HCT116 (cell line): ENCODE data around the gene NAV1. TPM values are rescaled to one million over a fixed set of nuclear protein-coding genes. Genes with fewer than 3 reads are reported as not detected.

ENCODE experiments used
- ATAC-seq: fragments of 200-7000 bp; cut with Tn5 transposase; 2 replicates; pipeline ENCODE4 v1.9.1; 2020; ENCODE audit warnings: mild to moderate bottlenecking, moderate library complexity
- BruUV-seq: library from RNA; stranded (reverse); fragments of 400-500 nt; replicated peaks from 2 replicates; lab custom pipeline; 2021; lab: Mats Ljungman, UMichigan
- CTCF ChIA-PET: fragments of 300-600 bp; sonication (Branson Sonifier 250); formaldehyde crosslinking; loops from one replicate; lab custom pipeline; 2021; ENCODE audit warnings: antibody characterized with exemption; lab: Charles Lee
- POLR2A ChIA-PET: fragments of 300-600, 350-600 bp; sonication (Branson Sonifier 250); formaldehyde crosslinking; loops from one replicate; lab custom pipeline; 2021; ENCODE audit warnings: antibody characterized with exemption; lab: Charles Lee
- RAD21 ChIA-PET, 2 experiments: fragments of 300-600 bp; sonication (Branson Sonifier 250); formaldehyde crosslinking; loops; one replicate each; lab custom pipeline; 2023; ENCODE audit warnings: low total read pairs in 2 of 2; ENCODE audit not compliant: uncharacterized antibody in 2 of 2, unreplicated experiment in 2 of 2, low non-redundant PET in 1 of 2; lab: Charles Lee
- DNase-seq: peaks from one replicate; pipeline ENCODE4 v3.0.0-alpha.2; 2010; ENCODE audit warnings: low read depth, low spot score
- H2AFZ ChIP-seq: fragments of 200-600 bp; shearing (Covaris generic), sonication (generic); 2 replicates; pipeline ENCODE4 v1.6.1; 2017; ENCODE audit warnings: low read depth, mixed run types, mixed read lengths, antibody characterized with exemption, low read length; ENCODE audit not compliant: poor library complexity, severe bottlenecking
- H3K27ac ChIP-seq: 2 replicates; pipeline ENCODE4 v1.5.1; 2012; ENCODE audit warnings: low read depth, low read length
- H3K27me3 ChIP-seq: fragments of 200-600 bp; sonication (generic); 2 replicates; pipeline ENCODE4 v1.6.1; 2016; ENCODE audit warnings: mixed run types, low read length, mixed read lengths; ENCODE audit not compliant: insufficient read depth
- H3K36me3 ChIP-seq, 2 experiments: fragments of 200-500 bp in 1 of 2; fragments of 200-600 bp in 1 of 2; sonication (Bioruptor generic) in 1 of 2; sonication (generic) in 1 of 2; 2 replicates each; pipeline versions ENCODE4 v1.5.1 to v1.6.1; 2014 to 2016; ENCODE audit warnings: low read length in 2 of 2, inconsistent platforms in 1 of 2, mixed read lengths in 1 of 2, mixed run types in 1 of 2; ENCODE audit not compliant: insufficient read depth in 2 of 2, control insufficient read depth in 1 of 2
- H3K4me1 ChIP-seq, 2 experiments: fragments of 200-600 bp in 1 of 2; sonication (generic) in 1 of 2; 2 replicates each; pipeline versions ENCODE4 v1.5.1 to v1.6.1; 2012 to 2017; ENCODE audit warnings: low read length in 2 of 2, inconsistent platforms in 1 of 2, mild to moderate bottlenecking in 1 of 2, mixed read lengths in 1 of 2, mixed run types in 1 of 2, moderate library complexity in 1 of 2; ENCODE audit not compliant: insufficient read depth in 2 of 2, control insufficient read depth in 1 of 2
- H3K4me2 ChIP-seq: fragments of 200-600 bp; sonication (generic); 2 replicates; pipeline ENCODE4 v1.6.1; 2017; ENCODE audit warnings: mixed run types, low read length, mixed read lengths
- H3K4me3 ChIP-seq, 2 experiments: fragments of 200-600 bp in 1 of 2; sonication (generic) in 1 of 2; replicated peaks in 1 of 2; 2 replicates each; pipeline ENCODE4 v1.5.1; 2011 to 2016; ENCODE audit warnings: low read length in 2 of 2, control low read depth in 1 of 2, low read depth in 1 of 2, mild to moderate bottlenecking in 1 of 2, mixed read lengths in 1 of 2, mixed run types in 1 of 2
- H3K79me2 ChIP-seq: fragments of 200-600 bp; sonication (generic); 2 replicates; pipeline ENCODE4 v1.6.1; 2017; ENCODE audit warnings: mild to moderate bottlenecking, mixed run types, low read length, moderate library complexity, mixed read lengths; ENCODE audit not compliant: insufficient read depth
- H3K9ac ChIP-seq: fragments of 200-600 bp; sonication (generic); 2 replicates; pipeline ENCODE4 v1.6.1; 2016; ENCODE audit warnings: low read length, mixed read lengths
- H3K9me2 ChIP-seq: fragments of 200-600 bp; sonication (generic), shearing (Covaris generic); 2 replicates; pipeline ENCODE4 v1.6.1; 2017; ENCODE audit warnings: mixed run types, mild to moderate bottlenecking, moderate library complexity; ENCODE audit not compliant: insufficient read depth
- H3K9me3 ChIP-seq, 2 experiments: fragments of 200-500 bp in 1 of 2; fragments of 200-600 bp in 1 of 2; sonication (Bioruptor generic) in 1 of 2; sonication (generic) in 1 of 2; 2 replicates each; pipeline ENCODE4 v1.6.1; 2014 to 2017; ENCODE audit warnings: low read length in 2 of 2, mixed read lengths in 2 of 2, inconsistent platforms in 1 of 2, low read depth in 1 of 2, mild to moderate bottlenecking in 1 of 2, mixed run types in 1 of 2, moderate library complexity in 1 of 2; ENCODE audit not compliant: control insufficient read depth in 1 of 2, insufficient read depth in 1 of 2
- H4K20me1 ChIP-seq: fragments of 200-600 bp; sonication (generic), shearing (Covaris generic); 2 replicates; pipeline ENCODE4 v1.6.1; 2017; ENCODE audit warnings: mixed run types, mild to moderate bottlenecking, moderate library complexity; ENCODE audit not compliant: insufficient read depth
- CEBPB ChIP-seq: IDR thresholded peaks from 2 replicates; pipeline ENCODE4 v1.6.1; 2012; ENCODE audit warnings: low read depth
- EGR1 ChIP-seq: IDR thresholded peaks from 2 replicates; pipeline ENCODE4 v1.6.1; 2012; ENCODE audit warnings: low read depth
- ELF1 ChIP-seq: IDR thresholded peaks from 2 replicates; pipeline ENCODE4 v1.6.1; 2012; ENCODE audit warnings: low read depth, borderline replicate concordance
- EZH2 ChIP-seq: fragments of 200-600 bp; sonication (generic); IDR thresholded peaks from 2 replicates; pipeline ENCODE4 v1.6.1; 2017; ENCODE audit warnings: antibody characterized with exemption, mixed run types
- RAD21 ChIP-seq: IDR thresholded peaks from 2 replicates; pipeline ENCODE4 v1.6.1; 2012; ENCODE audit warnings: low read depth, mild to moderate bottlenecking
- SRF ChIP-seq: IDR thresholded peaks from 2 replicates; pipeline ENCODE4 v1.6.1; 2012; ENCODE audit warnings: low read depth
- TCF7L2 ChIP-seq: IDR thresholded peaks from 2 replicates; pipeline ENCODE4 v1.7.0; 2011; ENCODE audit warnings: borderline replicate concordance, inconsistent platforms; ENCODE audit not compliant: insufficient read depth, insufficient read length; ENCODE audit errors: extremely low read depth
- YY1 ChIP-seq: IDR thresholded peaks from 2 replicates; pipeline ENCODE4 v1.6.1; 2011; ENCODE audit warnings: low read length, low read depth, moderate library complexity, mild to moderate bottlenecking; ENCODE audit not compliant: insufficient replicate concordance; ENCODE audit errors: extremely low read depth
- ZFX ChIP-seq: fragments of 450-650 bp; IDR thresholded peaks from 2 replicates; pipeline ENCODE4 v1.6.1; 2017
- ZNF274 ChIP-seq: fragments of 200-500 bp; sonication (Bioruptor generic); IDR thresholded peaks from 2 replicates; pipeline ENCODE4 v1.6.1; 2014; ENCODE audit warnings: mild to moderate bottlenecking, low read depth, low read length, inconsistent platforms
- intact Hi-C: fragments of 100-400 bp; cut with micrococcal nuclease; formaldehyde crosslinking; loops from 2 replicates; pipeline ENCODE4 v1.10.0; 2022
- total RNA-seq: library from RNA; stranded (reverse); gene quantifications from one replicate; pipeline ENCODE4 v1.2.1, GENCODE V29; 2021; ENCODE audit not compliant: unreplicated experiment
- TF ChIP-seq, protein P1 (sequence below): IDR thresholded peaks from 2 replicates; pipeline ENCODE4 v1.6.1; 2011; ENCODE audit warnings: mild to moderate bottlenecking, low read length, moderate library complexity; ENCODE audit not compliant: insufficient replicate concordance; ENCODE audit errors: extremely low read depth
- TF ChIP-seq, protein P2 (sequence below), 3 experiments: fragments of 200-600 bp in 1 of 3; sonication (generic) in 1 of 3; IDR thresholded peaks in 2 of 3; conservative IDR thresholded peaks in 1 of 3; 2 replicates each; pipeline ENCODE4 v1.5.1; 2012 to 2017; ENCODE audit warnings: low read depth in 2 of 3, low read length in 2 of 3, antibody characterized with exemption in 1 of 3, borderline replicate concordance in 1 of 3, control low read depth in 1 of 3, mild to moderate bottlenecking in 1 of 3, mixed read lengths in 1 of 3, mixed run types in 1 of 3, moderate library complexity in 1 of 3; ENCODE audit not compliant: insufficient read depth in 1 of 3

The NAV1 gene
- total RNA-seq, 1 experiment from 2014 or later: 22.8 TPM

DNA sequence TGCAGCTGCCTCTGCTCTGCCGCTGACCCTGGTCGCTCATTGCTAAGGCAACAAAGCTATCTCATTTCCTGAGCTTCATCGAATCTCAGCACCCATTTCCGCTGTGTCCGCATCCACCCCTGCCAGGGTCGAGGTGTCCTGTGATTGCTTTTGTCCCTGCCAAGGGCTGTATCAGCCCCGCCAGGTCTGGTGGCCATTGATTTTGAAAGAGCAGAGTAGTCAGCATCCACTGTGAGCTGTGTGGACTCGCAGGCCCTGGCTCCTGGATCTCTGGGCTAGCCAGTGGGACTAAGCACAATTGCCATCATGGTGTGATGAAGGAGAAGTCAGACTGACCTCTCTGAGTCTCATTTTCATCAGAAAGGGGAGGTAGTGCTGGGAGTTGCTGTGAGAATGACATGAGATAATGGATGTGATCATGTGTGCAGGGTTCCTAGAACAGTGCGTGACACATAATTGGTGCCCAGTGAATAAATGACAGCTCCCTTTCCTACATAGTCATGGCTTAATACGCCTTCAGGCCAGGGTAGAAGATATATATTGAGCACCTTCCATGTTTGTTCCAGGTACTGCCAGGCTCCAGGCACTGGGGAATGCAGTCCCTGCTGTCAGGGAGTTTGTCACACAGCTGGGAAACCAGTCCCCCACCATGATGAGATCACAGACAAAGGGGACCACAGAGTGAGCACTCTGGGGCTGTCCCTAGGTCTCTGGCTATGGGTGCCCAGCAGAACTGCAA is 32.1 kb downstream of the NAV1 start:
- CTCF ChIA-PET: no interaction called here
- RAD21 ChIA-PET: no interaction called here
- Histone ChIP-seq H3K36me3 (no peaks in the 10 kb centered on the region), H2AFZ (no peak overlapping the region), H3K4me1 (no peaks in the 10 kb centered on the region), H3K27me3 (no peaks in the 10 kb centered on the region; the same call in 1 of the 2 replicates), H3K79me2 (no peaks in the 10 kb centered on the region), H4K20me1 (no peaks in the 10 kb centered on the region), H3K9me2 (no peaks in the 10 kb centered on the region), H3K4me3 (no peak overlapping the region), H3K9me3 (no peaks in the 10 kb centered on the region), H3K9ac (no peak overlapping the region), H3K27ac (no peak overlapping the region), H3K4me2 (no peak overlapping the region)
- TF ChIP-seq RAD21 (no peak), SRF (no peak), YY1 (no peak), EGR1 (no peak), TCF7L2 (no peak), CEBPB (no peak), ZFX (no peak), ZNF274 (no peak), EZH2 (no peak), ELF1 (no peak)
- TF ChIP-seq, protein P1, sequence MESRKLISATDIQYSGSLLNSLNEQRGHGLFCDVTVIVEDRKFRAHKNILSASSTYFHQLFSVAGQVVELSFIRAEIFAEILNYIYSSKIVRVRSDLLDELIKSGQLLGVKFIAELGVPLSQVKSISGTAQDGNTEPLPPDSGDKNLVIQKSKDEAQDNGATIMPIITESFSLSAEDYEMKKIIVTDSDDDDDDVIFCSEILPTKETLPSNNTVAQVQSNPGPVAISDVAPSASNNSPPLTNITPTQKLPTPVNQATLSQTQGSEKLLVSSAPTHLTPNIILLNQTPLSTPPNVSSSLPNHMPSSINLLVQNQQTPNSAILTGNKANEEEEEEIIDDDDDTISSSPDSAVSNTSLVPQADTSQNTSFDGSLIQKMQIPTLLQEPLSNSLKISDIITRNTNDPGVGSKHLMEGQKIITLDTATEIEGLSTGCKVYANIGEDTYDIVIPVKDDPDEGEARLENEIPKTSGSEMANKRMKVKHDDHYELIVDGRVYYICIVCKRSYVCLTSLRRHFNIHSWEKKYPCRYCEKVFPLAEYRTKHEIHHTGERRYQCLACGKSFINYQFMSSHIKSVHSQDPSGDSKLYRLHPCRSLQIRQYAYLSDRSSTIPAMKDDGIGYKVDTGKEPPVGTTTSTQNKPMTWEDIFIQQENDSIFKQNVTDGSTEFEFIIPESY: no peak
- TF ChIP-seq, protein P2, sequence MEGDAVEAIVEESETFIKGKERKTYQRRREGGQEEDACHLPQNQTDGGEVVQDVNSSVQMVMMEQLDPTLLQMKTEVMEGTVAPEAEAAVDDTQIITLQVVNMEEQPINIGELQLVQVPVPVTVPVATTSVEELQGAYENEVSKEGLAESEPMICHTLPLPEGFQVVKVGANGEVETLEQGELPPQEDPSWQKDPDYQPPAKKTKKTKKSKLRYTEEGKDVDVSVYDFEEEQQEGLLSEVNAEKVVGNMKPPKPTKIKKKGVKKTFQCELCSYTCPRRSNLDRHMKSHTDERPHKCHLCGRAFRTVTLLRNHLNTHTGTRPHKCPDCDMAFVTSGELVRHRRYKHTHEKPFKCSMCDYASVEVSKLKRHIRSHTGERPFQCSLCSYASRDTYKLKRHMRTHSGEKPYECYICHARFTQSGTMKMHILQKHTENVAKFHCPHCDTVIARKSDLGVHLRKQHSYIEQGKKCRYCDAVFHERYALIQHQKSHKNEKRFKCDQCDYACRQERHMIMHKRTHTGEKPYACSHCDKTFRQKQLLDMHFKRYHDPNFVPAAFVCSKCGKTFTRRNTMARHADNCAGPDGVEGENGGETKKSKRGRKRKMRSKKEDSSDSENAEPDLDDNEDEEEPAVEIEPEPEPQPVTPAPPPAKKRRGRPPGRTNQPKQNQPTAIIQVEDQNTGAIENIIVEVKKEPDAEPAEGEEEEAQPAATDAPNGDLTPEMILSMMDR (IDR thresholded peaks at IDR 0.05 in 2 of 3, conservative IDR thresholded peaks at IDR 0.05 in 1 of 3; ENCODE audit: borderline replicate concordance in 1 of 3, insufficient read depth in 1 of 3, low read depth in 2 of 3, low read length in 2 of 3): no peak
- ATAC-seq (no peak), DNase-seq (no peak)
- POLR2A ChIA-PET: no interaction called here
- intact Hi-C loops: no loop called here
- no TSS peak for BruUV-seq
